Measurements from ENCODE around the gene CTU2.

CTU2 gene

GRCh38 chr16:88723507-88723887, 17.2 kb downstream of the CTU2 start:
- Histone ChIP-seq H3K9me3 (ENCODE audit: control extremely low read depth in 1 of 5, control insufficient read depth in 4 of 5, insufficient read depth in 2 of 5, low read depth in 1 of 5, low read length in 4 of 5) (no peaks in the 10 kb centered on the region), H3K36me3 (ENCODE audit: control insufficient read depth in 4 of 4, insufficient read depth in 4 of 4, low read length in 3 of 4) (peaks cover 34 to 95% (median 72%) of the 10 kb centered on the region in 4 experiments)
- CTCF ChIA-PET: interaction anchor here (0.8 to 1.2 kb wide), 2 partner anchors 13 to 14 kb away, joined by 3 to 5 read pairs; no protein-coding TSS in a partner anchor

GRCh38 chr16:88723911-88724310, 17.6 kb downstream of the CTU2 start:
- DNase-seq: no peak
- peaks cover 31 to 91% (median 68%) of the 10 kb centered on the region in 4 experiments for H3K36me3 ChIP-seq (ENCODE audit: control insufficient read depth in 4 of 4, insufficient read depth in 4 of 4, low read length in 3 of 4)
- CTCF ChIA-PET: interaction anchor here (0.8 kb wide), 1 partner anchor 13 kb away, joined by 3 read pairs; no protein-coding TSS in a partner anchor
- H3K4me3 ChIP-seq (ENCODE audit: control insufficient read depth in 1 of 7, extremely low read depth in 1 of 7, insufficient read depth in 4 of 7, low read depth in 2 of 7, low read length in 6 of 7): no peak overlapping the region
- no peaks in the 10 kb centered on the region for H3K27me3 ChIP-seq (replicated peaks in 2 of 5; ENCODE audit: control insufficient read depth in 4 of 5, insufficient read depth in 5 of 5, low read length in 4 of 5)
- no peak overlapping the region for H3K27ac ChIP-seq (ENCODE audit: insufficient read depth in 1 of 2, low read depth in 1 of 2, low read length in 2 of 2, poor library complexity in 1 of 2, severe bottlenecking in 2 of 2)
- no peaks in the 10 kb centered on the region for H3K4me1 ChIP-seq (ENCODE audit: control extremely low read depth in 1 of 4, control insufficient read depth in 4 of 4, insufficient read depth in 4 of 4, low read length in 3 of 4)
- H3K9me3 ChIP-seq (ENCODE audit: control extremely low read depth in 1 of 5, control insufficient read depth in 4 of 5, insufficient read depth in 2 of 5, low read depth in 1 of 5, low read length in 4 of 5): no peaks in the 10 kb centered on the region
- 98% methylated on average over 13 of the region's 17 CpGs for WGBS (ENCODE audit: insufficient coverage)
- POLR2A ChIA-PET: no interaction called here

More at GRCh38 chr16:88723507-88723887, 17.2 kb downstream of the CTU2 start:
- POLR2A ChIA-PET: no interaction called here
- 100% methylated on average over 6 of the region's 8 CpGs for WGBS (ENCODE audit: insufficient coverage)
- H3K4me3 ChIP-seq (ENCODE audit: control insufficient read depth in 1 of 7, extremely low read depth in 1 of 7, insufficient read depth in 4 of 7, low read depth in 2 of 7, low read length in 6 of 7): no peak overlapping the region
- peak overlapping the region in 1 of 2 experiments; percentile 5 for H3K27ac ChIP-seq (ENCODE audit: insufficient read depth in 1 of 2, low read depth in 1 of 2, low read length in 2 of 2, poor library complexity in 1 of 2, severe bottlenecking in 2 of 2)
- no peak for DNase-seq
- no peaks in the 10 kb centered on the region for H3K27me3 ChIP-seq (replicated peaks in 2 of 5; ENCODE audit: control insufficient read depth in 4 of 5, insufficient read depth in 5 of 5, low read length in 4 of 5)
- no peaks in the 10 kb centered on the region for H3K4me1 ChIP-seq (ENCODE audit: control extremely low read depth in 1 of 4, control insufficient read depth in 4 of 4, insufficient read depth in 4 of 4, low read length in 3 of 4)

GRCh38 chr16:88724855-88725555, 18.7 kb downstream of the CTU2 start:
- CTCF ChIA-PET: no interaction called here
- H3K27ac ChIP-seq (ENCODE audit: insufficient read depth in 1 of 2, low read depth in 1 of 2, low read length in 2 of 2, poor library complexity in 1 of 2, severe bottlenecking in 2 of 2): no peak overlapping the region
- no peak overlapping the region for H3K4me3 ChIP-seq (ENCODE audit: control insufficient read depth in 1 of 7, extremely low read depth in 1 of 7, insufficient read depth in 4 of 7, low read depth in 2 of 7, low read length in 6 of 7)
- WGBS (ENCODE audit: insufficient coverage): 99% methylated on average over 24 of the region's 31 CpGs
- H3K27me3 ChIP-seq (replicated peaks in 2 of 5; ENCODE audit: control insufficient read depth in 4 of 5, insufficient read depth in 5 of 5, low read length in 4 of 5): no peaks in the 10 kb centered on the region
- no peak for DNase-seq
- POLR2A ChIA-PET: no interaction called here
- no peaks in the 10 kb centered on the region for H3K4me1 ChIP-seq (ENCODE audit: control extremely low read depth in 1 of 4, control insufficient read depth in 4 of 4, insufficient read depth in 4 of 4, low read length in 3 of 4)
- H3K36me3 ChIP-seq (ENCODE audit: control insufficient read depth in 4 of 4, insufficient read depth in 4 of 4, low read length in 3 of 4): peaks cover 27 to 82% (median 63%) of the 10 kb centered on the region in 4 experiments
- no peaks in the 10 kb centered on the region for H3K9me3 ChIP-seq (ENCODE audit: control extremely low read depth in 1 of 5, control insufficient read depth in 4 of 5, insufficient read depth in 2 of 5, low read depth in 1 of 5, low read length in 4 of 5)

GRCh38 chr16:88725609-88726407, 19.5 kb downstream of the CTU2 start:
- Histone ChIP-seq H3K27ac (ENCODE audit: insufficient read depth in 1 of 2, low read depth in 1 of 2, low read length in 2 of 2, poor library complexity in 1 of 2, severe bottlenecking in 2 of 2) (no peak overlapping the region), H3K4me1 (ENCODE audit: control extremely low read depth in 1 of 4, control insufficient read depth in 4 of 4, insufficient read depth in 4 of 4, low read length in 3 of 4) (no peaks in the 10 kb centered on the region), H3K4me3 (ENCODE audit: control insufficient read depth in 1 of 7, extremely low read depth in 1 of 7, insufficient read depth in 4 of 7, low read depth in 2 of 7, low read length in 6 of 7) (no peak overlapping the region), H3K27me3 (replicated peaks in 2 of 5; ENCODE audit: control insufficient read depth in 4 of 5, insufficient read depth in 5 of 5, low read length in 4 of 5) (no peaks in the 10 kb centered on the region), H3K9me3 (ENCODE audit: control extremely low read depth in 1 of 5, control insufficient read depth in 4 of 5, insufficient read depth in 2 of 5, low read depth in 1 of 5, low read length in 4 of 5) (no peaks in the 10 kb centered on the region), H3K36me3 (ENCODE audit: control insufficient read depth in 4 of 4, insufficient read depth in 4 of 4, low read length in 3 of 4) (peaks cover 27 to 84% (median 65%) of the 10 kb centered on the region in 4 experiments)
- DNase-seq: no peak
- WGBS (ENCODE audit: insufficient coverage): 97% methylated on average over 28 of the region's 32 CpGs
- POLR2A ChIA-PET: no interaction called here
- CTCF ChIA-PET: no interaction called here

- over 99% methylated on average over 12 of the region's 17 CpGs for WGBS (ENCODE audit: insufficient coverage)
These were observed 20.1 kb downstream of the CTU2 start for GRCh38 chr16:88726408-88726749.

GRCh38 chr16:88726981-88727380, 20.7 kb downstream of the CTU2 start:
- ChIA-PET POLR2A (no interaction called here), CTCF (no interaction called here)
- 97% methylated on average over 28 of the region's 28 CpGs for WGBS (ENCODE audit: insufficient coverage)
- Histone ChIP-seq H3K27me3 (replicated peaks in 2 of 5; ENCODE audit: control insufficient read depth in 4 of 5, insufficient read depth in 5 of 5, low read length in 4 of 5) (no peaks in the 10 kb centered on the region), H3K9me3 (ENCODE audit: control extremely low read depth in 1 of 5, control insufficient read depth in 4 of 5, insufficient read depth in 2 of 5, low read depth in 1 of 5, low read length in 4 of 5) (no peaks in the 10 kb centered on the region), H3K4me3 (ENCODE audit: control insufficient read depth in 1 of 7, extremely low read depth in 1 of 7, insufficient read depth in 4 of 7, low read depth in 2 of 7, low read length in 6 of 7) (no peak overlapping the region), H3K27ac (ENCODE audit: insufficient read depth in 1 of 2, low read depth in 1 of 2, low read length in 2 of 2, poor library complexity in 1 of 2, severe bottlenecking in 2 of 2) (no peak overlapping the region), H3K36me3 (ENCODE audit: control insufficient read depth in 4 of 4, insufficient read depth in 4 of 4, low read length in 3 of 4) (peaks cover 28 to 83% (median 65%) of the 10 kb centered on the region in 4 experiments), H3K4me1 (ENCODE audit: control extremely low read depth in 1 of 4, control insufficient read depth in 4 of 4, insufficient read depth in 4 of 4, low read length in 3 of 4) (no peaks in the 10 kb centered on the region)
- no peak for DNase-seq

More at GRCh38 chr16:88726408-88726749, 20.1 kb downstream of the CTU2 start:
- no peak for DNase-seq
- no peaks in the 10 kb centered on the region for H3K27me3 ChIP-seq (replicated peaks in 2 of 5; ENCODE audit: control insufficient read depth in 4 of 5, insufficient read depth in 5 of 5, low read length in 4 of 5)
- H3K9me3 ChIP-seq (ENCODE audit: control extremely low read depth in 1 of 5, control insufficient read depth in 4 of 5, insufficient read depth in 2 of 5, low read depth in 1 of 5, low read length in 4 of 5): no peaks in the 10 kb centered on the region
- ChIA-PET CTCF (no interaction called here), POLR2A (no interaction called here)
- peaks cover 27 to 84% (median 64%) of the 10 kb centered on the region in 4 experiments for H3K36me3 ChIP-seq (ENCODE audit: control insufficient read depth in 4 of 4, insufficient read depth in 4 of 4, low read length in 3 of 4)
- no peak overlapping the region for H3K4me3 ChIP-seq (ENCODE audit: control insufficient read depth in 1 of 7, extremely low read depth in 1 of 7, insufficient read depth in 4 of 7, low read depth in 2 of 7, low read length in 6 of 7)
- no peak overlapping the region for H3K27ac ChIP-seq (ENCODE audit: insufficient read depth in 1 of 2, low read depth in 1 of 2, low read length in 2 of 2, poor library complexity in 1 of 2, severe bottlenecking in 2 of 2)
- H3K4me1 ChIP-seq (ENCODE audit: control extremely low read depth in 1 of 4, control insufficient read depth in 4 of 4, insufficient read depth in 4 of 4, low read length in 3 of 4): no peaks in the 10 kb centered on the region

- CTCF ChIA-PET: no interaction called here
- no peak overlapping the region for H3K27ac ChIP-seq (ENCODE audit: insufficient read depth in 1 of 2, low read depth in 1 of 2, low read length in 2 of 2, poor library complexity in 1 of 2, severe bottlenecking in 2 of 2)
- H3K4me3 ChIP-seq (ENCODE audit: control insufficient read depth in 1 of 7, extremely low read depth in 1 of 7, insufficient read depth in 4 of 7, low read depth in 2 of 7, low read length in 6 of 7): no peak overlapping the region
- WGBS (ENCODE audit: insufficient coverage): 91% methylated on average over 19 of the region's 20 CpGs
- H3K27me3 ChIP-seq (replicated peaks in 2 of 5; ENCODE audit: control insufficient read depth in 4 of 5, insufficient read depth in 5 of 5, low read length in 4 of 5): no peaks in the 10 kb centered on the region
- no peaks in the 10 kb centered on the region for H3K9me3 ChIP-seq (ENCODE audit: control extremely low read depth in 1 of 5, control insufficient read depth in 4 of 5, insufficient read depth in 2 of 5, low read depth in 1 of 5, low read length in 4 of 5)
- POLR2A ChIA-PET: no interaction called here
- H3K36me3 ChIP-seq (ENCODE audit: control insufficient read depth in 4 of 4, insufficient read depth in 4 of 4, low read length in 3 of 4): peaks cover 26 to 83% (median 65%) of the 10 kb centered on the region in 4 experiments
- no peaks in the 10 kb centered on the region for H3K4me1 ChIP-seq (ENCODE audit: control extremely low read depth in 1 of 4, control insufficient read depth in 4 of 4, insufficient read depth in 4 of 4, low read length in 3 of 4)
- no peak for DNase-seq
These were observed 21.6 kb downstream of the CTU2 start for GRCh38 chr16:88727871-88728270.
